HepG2 (cell line): ENCODE measurements around the gene PANX1. TPM values are rescaled to one million over a fixed set of nuclear protein-coding genes. Genes with fewer than 3 reads are reported as not detected.

Experiments
- NR2F1 ChIP-seq, 2 experiments: fragments of 450-650 bp in 1 of 2; formaldehyde crosslinking in 1 of 2; IDR thresholded peaks; 2 replicates each; pipeline versions ENCODE4 v1.5.0 to v1.6.1; 2016 to 2020; ENCODE audit warnings: mild to moderate bottlenecking in 1 of 2, missing compliant biosample characterization in 1 of 2, missing genetic modification reagents in 1 of 2, moderate library complexity in 1 of 2
- POLR2AphosphoS5 ChIP-seq: IDR thresholded peaks from 2 replicates; pipeline ENCODE4 v1.6.1; 2012; ENCODE audit warnings: low read depth, low read length
- SIN3B ChIP-seq: fragments of 150-350 bp; IDR thresholded peaks from 2 replicates; pipeline ENCODE4 v1.6.1; 2014; ENCODE audit warnings: low read length
- TMF1 ChIP-seq: sonication (generic); formaldehyde crosslinking; IDR thresholded peaks from 2 replicates; pipeline ENCODE4 v1.8.1; 2022; ENCODE audit warnings: low read depth, missing genetic modification reagents
- TRIM24 ChIP-seq: sonication (generic); formaldehyde crosslinking; IDR thresholded peaks from 2 replicates; pipeline ENCODE4 v1.8.0; 2022; ENCODE audit warnings: mild to moderate bottlenecking, missing genetic modification reagents
- ZSCAN12 ChIP-seq: sonication (generic); formaldehyde crosslinking; IDR thresholded peaks from 2 replicates; pipeline ENCODE4 v1.9.0; 2021; ENCODE audit warnings: mild to moderate bottlenecking, missing genetic modification reagents
- polyA plus RNA-seq, 8 experiments: library from polyadenylated mRNA; depleted of rRNA in 3 of 8; stranded (reverse) in 7 of 8; unstranded in 1 of 8; fragments of >200 nt; fragmentation: Illumina TruSeq in 4 of 8; extraction: Trizol in 4 of 8; gene quantifications; 2 replicates each; pipeline versions ENCODE4 v1.2.1 to v1.2.3, GENCODE V29; 2011 to 2016; ENCODE audit warnings: low read depth in 4 of 8, missing spikeins in 1 of 8, mixed read lengths in 1 of 8; ENCODE audit not compliant: insufficient read depth in 1 of 8
- total RNA-seq, 5 experiments: library from RNA; depleted of rRNA; stranded (reverse); fragments of >200 nt; fragmentation: Illumina TruSeq; extraction: Trizol; gene quantifications; 2 replicates each; pipeline ENCODE4 v1.2.3, GENCODE V29; 2016; ENCODE audit warnings: low read depth in 1 of 5
- TF ChIP-seq, protein P1 (sequence below): sonication (generic); formaldehyde crosslinking; IDR thresholded peaks from 2 replicates; pipeline ENCODE4 v1.4.0; 2020; ENCODE audit warnings: missing genetic modification reagents
- TF ChIP-seq, protein P2 (sequence below): sonication (generic); formaldehyde crosslinking; IDR thresholded peaks from 2 replicates; pipeline ENCODE4 v1.4.0; 2020; ENCODE audit warnings: missing genetic modification reagents, borderline replicate concordance

PANX1 gene
- total and polyA plus RNA-seq, 2 of the 13 experiments (the other 11 are each of a cell fraction or from before 2014, with no cell fraction given): 8.3 to 24.8 TPM

- TF ChIP-seq, protein P1, sequence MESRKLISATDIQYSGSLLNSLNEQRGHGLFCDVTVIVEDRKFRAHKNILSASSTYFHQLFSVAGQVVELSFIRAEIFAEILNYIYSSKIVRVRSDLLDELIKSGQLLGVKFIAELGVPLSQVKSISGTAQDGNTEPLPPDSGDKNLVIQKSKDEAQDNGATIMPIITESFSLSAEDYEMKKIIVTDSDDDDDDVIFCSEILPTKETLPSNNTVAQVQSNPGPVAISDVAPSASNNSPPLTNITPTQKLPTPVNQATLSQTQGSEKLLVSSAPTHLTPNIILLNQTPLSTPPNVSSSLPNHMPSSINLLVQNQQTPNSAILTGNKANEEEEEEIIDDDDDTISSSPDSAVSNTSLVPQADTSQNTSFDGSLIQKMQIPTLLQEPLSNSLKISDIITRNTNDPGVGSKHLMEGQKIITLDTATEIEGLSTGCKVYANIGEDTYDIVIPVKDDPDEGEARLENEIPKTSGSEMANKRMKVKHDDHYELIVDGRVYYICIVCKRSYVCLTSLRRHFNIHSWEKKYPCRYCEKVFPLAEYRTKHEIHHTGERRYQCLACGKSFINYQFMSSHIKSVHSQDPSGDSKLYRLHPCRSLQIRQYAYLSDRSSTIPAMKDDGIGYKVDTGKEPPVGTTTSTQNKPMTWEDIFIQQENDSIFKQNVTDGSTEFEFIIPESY (CRISPR knock-in tag): no peak
- TF ChIP-seq SIN3B: no peak
- TF ChIP-seq NR2F1 (CRISPR knock-in tag; IDR thresholded peaks at IDR 0.05): no peak
- TF ChIP-seq TMF1 (CRISPR knock-in tag): no peak
- no peak for TF ChIP-seq TRIM24 (CRISPR knock-in tag)
- no peak for TF ChIP-seq POLR2AphosphoS5
- no peak for TF ChIP-seq ZSCAN12
- TF ChIP-seq, protein P2, sequence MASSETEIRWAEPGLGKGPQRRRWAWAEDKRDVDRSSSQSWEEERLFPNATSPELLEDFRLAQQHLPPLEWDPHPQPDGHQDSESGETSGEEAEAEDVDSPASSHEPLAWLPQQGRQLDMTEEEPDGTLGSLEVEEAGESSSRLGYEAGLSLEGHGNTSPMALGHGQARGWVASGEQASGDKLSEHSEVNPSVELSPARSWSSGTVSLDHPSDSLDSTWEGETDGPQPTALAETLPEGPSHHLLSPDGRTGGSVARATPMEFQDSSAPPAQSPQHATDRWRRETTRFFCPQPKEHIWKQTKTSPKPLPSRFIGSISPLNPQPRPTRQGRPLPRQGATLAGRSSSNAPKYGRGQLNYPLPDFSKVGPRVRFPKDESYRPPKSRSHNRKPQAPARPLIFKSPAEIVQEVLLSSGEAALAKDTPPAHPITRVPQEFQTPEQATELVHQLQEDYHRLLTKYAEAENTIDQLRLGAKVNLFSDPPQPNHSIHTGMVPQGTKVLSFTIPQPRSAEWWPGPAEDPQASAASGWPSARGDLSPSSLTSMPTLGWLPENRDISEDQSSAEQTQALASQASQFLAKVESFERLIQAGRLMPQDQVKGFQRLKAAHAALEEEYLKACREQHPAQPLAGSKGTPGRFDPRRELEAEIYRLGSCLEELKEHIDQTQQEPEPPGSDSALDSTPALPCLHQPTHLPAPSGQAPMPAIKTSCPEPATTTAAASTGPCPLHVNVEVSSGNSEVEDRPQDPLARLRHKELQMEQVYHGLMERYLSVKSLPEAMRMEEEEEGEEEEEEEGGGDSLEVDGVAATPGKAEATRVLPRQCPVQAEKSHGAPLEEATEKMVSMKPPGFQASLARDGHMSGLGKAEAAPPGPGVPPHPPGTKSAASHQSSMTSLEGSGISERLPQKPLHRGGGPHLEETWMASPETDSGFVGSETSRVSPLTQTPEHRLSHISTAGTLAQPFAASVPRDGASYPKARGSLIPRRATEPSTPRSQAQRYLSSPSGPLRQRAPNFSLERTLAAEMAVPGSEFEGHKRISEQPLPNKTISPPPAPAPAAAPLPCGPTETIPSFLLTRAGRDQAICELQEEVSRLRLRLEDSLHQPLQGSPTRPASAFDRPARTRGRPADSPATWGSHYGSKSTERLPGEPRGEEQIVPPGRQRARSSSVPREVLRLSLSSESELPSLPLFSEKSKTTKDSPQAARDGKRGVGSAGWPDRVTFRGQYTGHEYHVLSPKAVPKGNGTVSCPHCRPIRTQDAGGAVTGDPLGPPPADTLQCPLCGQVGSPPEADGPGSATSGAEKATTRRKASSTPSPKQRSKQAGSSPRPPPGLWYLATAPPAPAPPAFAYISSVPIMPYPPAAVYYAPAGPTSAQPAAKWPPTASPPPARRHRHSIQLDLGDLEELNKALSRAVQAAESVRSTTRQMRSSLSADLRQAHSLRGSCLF (CRISPR knock-in tag): no peak
These were observed 84.3 kb downstream of the PANX1 start (continued) for GRCh38 chr11:94212898-94213297.
